ENCODE data around the gene PLEKHA1.

The PLEKHA1 gene

DNA sequence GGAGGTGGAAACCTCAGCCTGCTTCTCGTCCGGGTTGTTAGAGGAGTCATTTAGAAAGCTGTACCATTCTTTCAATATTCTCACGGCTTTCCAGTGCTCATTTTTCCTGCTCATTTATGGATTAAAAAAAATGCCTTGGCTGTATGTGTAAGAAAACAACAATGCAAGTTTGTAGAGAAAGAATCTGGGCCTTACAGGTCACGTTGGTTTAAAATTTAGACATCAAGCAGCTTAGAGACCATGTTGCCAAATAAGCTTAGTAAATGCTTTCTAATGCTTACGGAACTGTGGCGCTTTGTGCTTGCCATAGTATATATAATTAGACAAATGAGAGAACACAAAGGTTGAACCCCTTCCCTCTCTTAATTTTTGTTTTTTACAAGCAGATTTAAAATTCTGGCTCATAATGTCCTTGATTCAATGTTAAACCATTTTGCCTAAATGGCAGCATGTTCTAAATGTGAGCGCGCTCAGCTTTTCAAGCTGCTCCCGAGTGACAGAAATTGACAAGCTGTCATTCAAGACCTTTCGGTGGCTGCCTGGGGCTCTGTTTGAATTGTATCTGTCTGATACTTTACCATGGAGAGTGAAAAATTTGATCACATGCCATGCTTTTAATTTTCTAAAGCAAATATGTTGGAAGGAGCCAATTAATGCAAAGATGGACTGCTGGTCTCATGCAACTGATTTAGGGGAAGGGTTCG, 81.0 kb downstream of the PLEKHA1 start:
- Histone ChIP-seq H3K9me3 (no peaks in the 10 kb centered on the region), H3K27ac (no peak overlapping the region), H3K27me3 (no peaks in the 10 kb centered on the region), H3K36me3 (no peaks in the 10 kb centered on the region), H3K4me1 (peaks cover 0 to 11% (median 7%) of the 10 kb centered on the region in 4 donors), H3K4me3 (no peak overlapping the region)
- DNase-seq = no peak
- no peak for TF ChIP-seq CTCF (IDR thresholded peaks at IDR 0.05)
- intact Hi-C loops (cut with DNase I; ENCODE audit: low total_unique reads) = loop anchor here (10.0 kb wide), 1 partner anchor 109 kb away; the partner anchor contains the start of gene DMBT1

GRCh38 chr10:122457934-122458333, 83.4 kb downstream of the PLEKHA1 start:
- Histone ChIP-seq H3K27ac (no peak overlapping the region), H3K4me3 (no peak overlapping the region), H3K9me3 (no peaks in the 10 kb centered on the region), H3K36me3 (no peaks in the 10 kb centered on the region), H3K27me3 (no peaks in the 10 kb centered on the region), H3K4me1 (peaks cover 0 to 14% (median 8%) of the 10 kb centered on the region in 4 donors)
- no peak for TF ChIP-seq CTCF (IDR thresholded peaks at IDR 0.05)
- intact Hi-C loops (cut with DNase I; ENCODE audit: low total_unique reads) = loop anchor here (10.0 kb wide), 1 partner anchor 107 kb away; the partner anchor contains the start of gene DMBT1
- DNase-seq = no peak

DNA sequence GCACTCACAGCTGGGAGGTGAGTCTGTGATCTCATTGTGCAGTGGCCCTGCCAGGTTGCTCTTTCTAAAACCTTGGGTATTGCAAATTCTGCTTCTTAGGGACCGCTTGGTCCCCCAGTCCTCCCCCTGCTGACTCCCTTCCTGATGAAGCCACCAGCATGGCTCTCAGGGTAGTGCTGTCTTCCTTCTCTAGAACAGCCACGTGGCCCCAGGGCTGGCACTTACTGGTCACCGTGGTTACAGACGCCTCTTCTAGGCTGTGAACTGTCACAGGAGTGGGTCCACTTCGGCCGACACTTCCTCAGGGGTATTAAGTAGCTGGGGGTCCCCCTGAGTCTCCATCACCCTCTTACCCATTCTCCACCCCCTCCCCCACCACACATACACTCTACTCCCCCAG, 84.2 kb downstream of the PLEKHA1 start:
- Histone ChIP-seq H3K27me3 (no peaks in the 10 kb centered on the region), H3K36me3 (no peaks in the 10 kb centered on the region), H3K9me3 (no peaks in the 10 kb centered on the region), H3K27ac (no peak overlapping the region), H3K4me1 (peaks cover 0 to 19% (median 13%) of the 10 kb centered on the region in 4 donors), H3K4me3 (no peak overlapping the region)
- no peak for TF ChIP-seq CTCF (IDR thresholded peaks at IDR 0.05)
- no peak for DNase-seq
- intact Hi-C loops (cut with DNase I; ENCODE audit: low total_unique reads) = loop anchor here (10.0 kb wide), 1 partner anchor 106 kb away; the partner anchor contains the start of gene DMBT1

DNA sequence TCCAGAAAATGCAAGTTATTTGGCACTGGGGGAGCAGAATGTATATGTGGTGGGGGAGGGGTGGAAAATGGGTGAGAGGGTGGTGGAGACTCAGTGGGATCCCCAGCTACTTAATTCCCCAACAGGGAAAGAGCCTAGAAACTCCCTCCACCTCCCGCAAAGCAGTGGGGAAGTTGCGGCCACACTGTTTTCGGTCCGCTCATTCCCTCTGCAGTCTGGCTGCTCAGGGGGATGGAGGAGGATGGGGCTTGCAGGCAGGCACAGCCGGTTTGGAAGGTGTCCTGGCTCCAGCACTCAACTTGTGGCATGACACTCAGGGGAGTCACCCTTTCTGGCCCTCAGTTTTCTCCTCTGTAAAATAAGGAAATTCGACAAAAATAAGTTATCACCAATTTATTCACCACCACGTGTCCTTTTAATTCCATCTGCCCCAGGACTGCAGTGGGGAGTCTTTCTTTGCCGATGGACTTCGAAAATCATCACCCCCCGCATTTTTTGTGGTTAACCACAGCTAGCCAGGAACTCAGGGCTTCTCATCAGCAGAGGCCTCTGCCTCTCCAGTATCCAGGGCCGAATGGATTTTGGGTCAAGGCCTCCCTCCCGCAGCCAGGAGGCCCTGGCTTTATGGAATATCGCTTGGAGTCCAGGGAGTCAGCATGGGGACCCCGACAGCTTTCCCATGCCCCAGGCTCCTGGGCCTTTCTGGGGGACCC, 85.2 kb downstream of the PLEKHA1 start:
- Histone ChIP-seq H3K27me3 (no peaks in the 10 kb centered on the region), H3K4me3 (no peak overlapping the region), H3K27ac (peak overlapping the region in 1 of 2 donors; percentile 93), H3K4me1 (peaks cover 0 to 28% (median 23%) of the 10 kb centered on the region in 4 donors), H3K36me3 (no peaks in the 10 kb centered on the region), H3K9me3 (no peaks in the 10 kb centered on the region)
- no peak for TF ChIP-seq CTCF (IDR thresholded peaks at IDR 0.05)
- no peak for DNase-seq
- intact Hi-C loops (cut with DNase I; ENCODE audit: low total_unique reads) = loop anchor here (10.0 kb wide), 1 partner anchor 105 kb away; the partner anchor contains the start of gene DMBT1

- Histone ChIP-seq H3K27ac (peak overlapping the region; percentile 93 to 94), H3K4me1 (peaks cover 0 to 34% (median 28%) of the 10 kb centered on the region in 4 donors), H3K9me3 (no peaks in the 10 kb centered on the region), H3K36me3 (no peaks in the 10 kb centered on the region), H3K4me3 (peak overlapping the region; percentile 85 to 95), H3K27me3 (no peaks in the 10 kb centered on the region)
- TF ChIP-seq CTCF (IDR thresholded peaks at IDR 0.05) = no peak
- no peak for DNase-seq
- intact Hi-C loops (cut with DNase I; ENCODE audit: low total_unique reads) = no loop called here
These were observed 86.4 kb downstream of the PLEKHA1 start for GRCh38 chr10:122460891-122461293.
